HG03520 (cell line): Measurements from ENCODE around the gene FATE1.

ENCODE experiments used
- ATAC-seq: cut with Tn5 transposase; IDR thresholded peaks from one replicate; pipeline ENCODE4 v1.9.1; 2021; ENCODE audit warnings: mild to moderate bottlenecking, moderate library complexity; ENCODE audit not compliant: unreplicated experiment

FATE1 gene

DNA sequence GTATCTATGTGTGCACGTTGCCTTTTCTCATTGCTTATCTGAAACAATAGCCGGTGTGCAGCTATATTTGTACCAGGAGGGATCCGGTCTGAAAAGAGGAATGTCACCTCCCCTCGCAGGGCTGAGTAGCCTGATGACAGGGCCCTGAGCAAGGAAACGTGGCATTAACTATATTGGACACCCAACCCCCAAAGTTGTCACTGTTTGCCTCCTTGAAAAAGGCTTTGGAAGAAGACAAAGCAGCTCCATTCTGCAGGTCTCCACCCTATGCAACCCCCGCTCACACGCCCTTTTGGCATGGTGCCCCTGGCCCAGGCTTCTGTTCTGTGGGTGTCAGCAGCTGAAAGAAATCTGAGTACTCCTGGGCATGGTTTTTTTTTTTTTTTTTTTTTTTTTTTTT lies 12.3 kb upstream of the FATE1 start:
- ATAC-seq = no peak

DNA sequence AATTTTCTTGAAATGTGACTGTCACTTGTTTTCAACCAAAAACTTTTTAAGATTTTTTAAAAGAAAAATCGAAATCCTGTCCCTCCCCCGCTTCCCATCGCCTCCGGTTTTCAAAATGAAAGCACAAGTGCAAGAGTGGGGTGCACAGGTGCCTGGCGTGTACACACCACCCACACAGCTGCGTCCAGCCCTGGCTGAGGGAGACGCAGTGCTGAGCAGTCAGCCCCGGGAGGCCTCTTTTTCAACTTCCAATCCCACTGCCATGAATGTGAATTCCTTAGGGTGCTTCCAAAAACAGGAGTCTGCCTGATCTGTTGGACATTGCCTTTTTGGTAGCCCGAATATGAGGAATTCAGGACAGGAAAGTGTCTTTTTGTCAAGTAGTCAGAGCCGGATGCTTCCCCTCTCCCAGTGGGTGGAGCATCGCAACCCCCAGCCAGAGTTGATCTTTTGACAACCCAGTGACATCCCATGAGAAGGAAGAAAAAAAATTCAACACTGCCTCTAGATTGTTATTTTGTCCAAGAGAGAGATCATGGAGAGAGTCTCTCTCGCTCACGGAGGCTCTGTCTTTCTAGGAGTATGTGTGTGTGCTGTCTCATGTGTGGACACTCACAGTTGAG lies 11.7 kb upstream of the FATE1 start:
- ATAC-seq = no peak

DNA sequence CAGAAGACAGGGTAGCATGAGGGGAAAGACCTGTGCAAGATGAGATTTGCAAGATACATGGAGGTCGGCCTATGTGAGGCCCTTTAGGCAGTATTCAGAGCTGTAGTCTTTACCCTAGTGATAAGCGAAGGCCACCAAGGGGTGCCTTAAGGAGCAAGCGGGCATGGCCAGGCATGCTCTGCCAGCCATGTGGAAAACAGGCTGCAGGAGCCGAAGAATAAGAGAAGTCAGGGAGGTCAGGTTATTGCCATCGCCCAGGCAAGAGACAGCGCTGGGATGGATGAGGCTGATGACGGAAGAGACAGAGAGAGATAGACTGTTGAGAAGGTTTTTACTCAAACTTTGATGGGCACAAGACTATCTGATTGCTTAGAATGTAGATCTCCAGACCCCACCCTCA lies 7.0 kb upstream of the FATE1 start:
- no peak for ATAC-seq

DNA sequence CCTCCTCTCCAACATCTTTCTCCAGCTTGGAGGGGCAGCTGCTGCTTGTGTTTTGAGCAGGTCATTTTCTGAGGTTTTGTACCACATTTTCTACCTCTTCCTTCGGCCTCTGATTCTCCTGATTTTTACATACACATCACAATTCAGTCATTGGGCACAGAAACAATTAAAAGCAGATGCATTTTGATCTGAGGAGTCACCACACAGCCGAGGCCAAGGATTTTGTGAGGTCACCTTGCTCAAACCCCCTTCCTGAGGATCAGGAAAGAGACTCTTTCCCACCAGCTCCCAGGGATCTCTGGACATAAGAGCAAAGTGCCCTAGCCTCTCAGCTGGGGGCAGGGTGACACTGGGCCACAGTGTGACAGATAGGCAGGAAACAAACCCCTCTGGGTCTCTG lies 5.4 kb upstream of the FATE1 start:
- no peak for ATAC-seq

DNA sequence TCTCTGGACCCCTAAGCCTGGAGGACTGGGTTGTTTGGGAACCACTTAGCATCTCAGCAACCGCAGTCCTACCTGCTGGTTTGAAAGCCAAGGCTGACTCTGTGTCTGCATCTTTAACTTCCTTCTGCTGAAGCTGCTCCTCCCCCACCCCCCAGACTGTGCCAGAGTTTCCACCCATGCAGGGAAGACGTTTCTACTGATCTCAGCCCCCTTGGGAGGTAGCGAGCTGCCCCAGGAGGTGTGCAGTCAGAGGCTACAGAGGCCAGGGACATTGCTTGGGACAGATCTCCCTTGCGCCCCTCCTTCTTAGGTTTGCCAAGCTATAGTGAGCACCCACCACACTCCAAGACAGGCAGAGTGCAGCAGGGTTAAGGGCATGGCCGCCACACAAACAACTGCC lies 4.7 kb upstream of the FATE1 start:
- no peak for ATAC-seq

DNA sequence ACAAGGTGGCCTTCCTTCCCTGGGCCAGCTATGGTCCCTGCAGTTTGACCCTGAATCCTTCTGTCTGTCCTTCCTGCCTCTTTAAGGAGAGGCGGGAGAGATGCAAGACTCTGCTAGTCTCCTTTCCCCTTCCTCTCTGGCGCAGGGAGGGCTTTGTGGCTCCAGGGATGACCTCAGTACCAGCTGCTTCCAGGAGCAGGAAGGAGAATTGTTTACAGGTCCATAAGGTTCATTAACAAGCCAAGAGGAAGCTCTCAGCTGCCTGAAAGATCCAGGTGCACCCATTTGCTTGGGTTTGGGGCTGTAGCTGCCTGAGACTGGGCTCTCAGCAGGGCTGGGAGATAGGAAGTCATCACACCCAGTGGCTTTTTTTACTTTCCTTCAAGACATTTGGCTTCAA lies 4.0 kb upstream of the FATE1 start:
- no peak for ATAC-seq

DNA sequence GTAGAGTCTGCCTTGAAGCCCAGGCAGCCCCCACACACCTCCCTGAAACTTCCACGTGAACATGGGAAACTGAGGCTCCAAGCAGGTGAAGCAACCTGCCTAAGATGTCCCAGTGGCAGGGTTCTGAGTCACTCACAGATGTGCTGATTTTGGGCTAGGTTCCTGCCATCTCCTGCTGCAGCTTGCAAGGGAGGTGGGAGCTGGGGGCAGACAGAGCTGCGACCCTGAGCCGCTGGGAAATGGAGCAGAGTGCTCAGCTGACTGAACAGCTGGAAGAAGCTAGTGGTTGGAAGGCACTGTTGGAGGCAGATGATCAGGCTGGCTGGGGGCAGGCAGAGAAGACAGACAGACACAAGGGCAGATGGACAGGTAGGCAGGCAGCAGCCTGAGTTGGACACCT lies 3.6 kb upstream of the FATE1 start:
- ATAC-seq = no peak

DNA sequence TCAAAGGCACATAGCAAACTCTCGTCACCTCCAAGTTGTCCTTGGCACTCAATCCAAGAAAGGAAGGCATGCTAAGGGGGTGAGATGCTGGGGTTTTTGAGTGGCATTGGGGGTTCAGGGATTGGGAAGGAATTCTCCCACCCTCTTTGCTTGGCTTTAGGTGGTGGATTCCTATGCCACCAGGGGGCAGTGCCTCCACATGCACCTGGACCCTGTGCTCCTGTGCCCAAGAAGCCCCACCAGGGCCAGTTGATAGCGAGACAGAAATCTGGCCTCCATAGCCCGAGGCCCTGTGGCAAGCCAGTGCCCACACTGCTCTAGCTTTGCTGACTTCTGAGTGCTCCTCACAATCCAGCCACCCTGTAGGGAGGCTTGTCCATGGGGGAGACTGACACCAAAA lies 2.0 kb upstream of the FATE1 start:
- ATAC-seq = no peak

DNA sequence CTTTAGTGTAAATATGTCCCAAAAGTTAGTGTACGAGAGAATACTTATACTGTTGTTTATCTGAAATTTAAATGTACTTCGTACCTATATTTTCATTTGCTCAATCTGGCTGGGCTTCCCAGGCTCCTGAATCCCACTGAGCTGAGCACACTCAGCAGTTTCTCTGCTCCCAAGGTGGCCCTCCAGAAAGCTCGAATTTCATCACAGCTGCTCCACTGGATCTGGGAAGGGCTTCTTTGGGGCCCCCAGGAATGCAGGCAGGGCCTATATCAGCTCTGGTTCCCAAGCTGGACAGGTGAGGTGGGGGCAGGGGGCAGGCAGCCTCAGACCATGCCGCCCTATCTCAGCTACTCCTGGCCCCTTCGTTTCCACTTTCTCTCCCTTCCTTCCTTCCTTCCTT lies 1.5 kb upstream of the FATE1 start:
- ATAC-seq = no peak

DNA sequence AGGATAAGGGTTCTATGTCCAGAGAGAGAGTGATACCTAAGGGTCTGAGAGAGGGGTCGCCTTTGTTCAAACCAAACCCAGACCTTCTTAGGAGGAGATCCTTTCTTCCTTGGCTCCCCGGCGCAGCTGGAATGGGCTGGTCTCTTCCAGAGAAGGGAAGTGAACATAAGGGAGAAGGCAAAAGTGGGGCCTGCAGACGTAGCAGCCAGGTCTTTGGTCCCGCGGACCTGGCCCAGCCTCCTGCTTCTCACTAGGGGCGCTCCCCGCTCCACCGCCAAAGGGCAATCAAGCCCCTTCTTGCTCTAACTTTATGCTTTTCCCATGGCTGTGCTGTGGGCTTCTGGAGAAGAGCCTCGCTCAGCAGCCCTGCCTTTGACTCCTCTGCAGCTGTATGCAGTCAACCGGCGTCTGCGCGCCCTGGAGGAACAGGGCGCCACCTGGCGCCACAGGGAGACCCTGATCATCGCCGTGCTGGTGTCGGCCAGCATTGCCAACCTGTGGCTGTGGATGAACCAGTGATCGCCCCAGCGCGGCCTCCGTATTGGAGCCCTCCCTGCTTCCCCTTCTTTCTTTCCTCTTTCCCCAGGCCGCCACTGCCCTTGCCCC lies 6.5 kb downstream of the FATE1 start:
- ATAC-seq = no peak

DNA sequence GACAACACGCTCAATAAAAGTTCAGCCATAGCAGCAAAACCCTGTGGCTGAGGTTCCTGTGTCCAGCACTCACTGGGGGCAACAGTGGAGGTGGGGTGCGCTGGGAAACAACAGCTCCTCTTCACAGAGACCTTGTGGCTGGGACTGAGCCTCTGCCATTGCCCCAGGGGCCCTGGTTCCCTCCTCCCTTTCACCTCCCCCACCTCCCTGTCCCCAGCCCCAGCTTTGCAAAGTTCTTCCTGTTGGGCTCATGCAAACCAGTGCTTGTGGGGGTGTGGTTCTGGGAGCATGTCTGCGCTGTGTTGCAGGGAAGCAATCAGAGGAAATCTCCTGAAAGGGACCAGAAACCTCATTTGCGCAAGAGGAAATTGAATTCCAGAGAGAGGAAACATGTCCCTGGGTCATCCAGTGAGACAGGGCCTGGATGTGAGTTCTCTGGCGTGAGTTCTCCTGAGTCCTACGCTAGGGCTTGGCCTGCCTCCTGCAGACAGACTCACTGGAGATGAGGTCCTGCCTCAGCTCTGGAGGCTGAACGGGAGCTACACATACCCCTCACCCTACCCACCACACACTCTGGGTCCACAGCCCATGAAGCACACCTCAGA lies 7.4 kb downstream of the FATE1 start:
- no peak for ATAC-seq

DNA sequence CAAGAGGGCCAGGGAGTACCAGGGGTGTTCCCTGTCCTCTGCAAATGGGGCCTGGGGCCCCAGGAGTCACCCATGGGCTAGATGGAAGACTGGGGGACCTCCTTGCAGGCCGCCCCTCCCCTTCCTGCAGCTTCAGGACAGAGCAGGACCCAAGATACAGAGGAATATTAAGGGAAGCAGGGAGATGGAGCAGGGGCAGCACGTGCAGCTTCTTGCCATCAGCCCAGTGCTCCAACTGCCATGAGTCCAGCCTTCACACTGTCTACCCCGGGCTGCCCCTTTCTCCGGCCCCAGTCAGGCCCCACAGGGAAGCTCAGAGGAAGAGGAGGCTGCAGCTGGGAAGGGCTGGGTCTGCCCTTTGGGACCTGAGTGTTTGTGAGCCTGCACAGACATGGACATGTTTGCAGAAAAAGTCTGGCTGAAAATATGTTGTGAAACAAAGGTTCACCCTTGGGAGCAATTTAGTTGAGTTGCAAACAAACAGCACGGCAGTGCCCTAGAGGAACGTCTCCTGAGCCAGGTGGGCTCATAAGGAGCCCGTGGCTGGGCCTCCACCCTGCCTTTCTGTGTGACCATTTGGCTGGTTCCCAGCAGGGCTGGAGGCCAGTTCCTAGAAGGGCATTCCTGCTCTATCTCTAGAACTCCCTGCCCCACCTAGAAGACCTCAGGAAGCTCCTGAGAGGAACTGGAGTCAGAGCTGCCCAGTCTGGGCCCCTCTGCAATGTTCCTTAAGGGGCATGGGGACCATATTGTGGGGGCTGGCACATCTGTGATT lies 8.9 kb downstream of the FATE1 start:
- no peak for ATAC-seq

DNA sequence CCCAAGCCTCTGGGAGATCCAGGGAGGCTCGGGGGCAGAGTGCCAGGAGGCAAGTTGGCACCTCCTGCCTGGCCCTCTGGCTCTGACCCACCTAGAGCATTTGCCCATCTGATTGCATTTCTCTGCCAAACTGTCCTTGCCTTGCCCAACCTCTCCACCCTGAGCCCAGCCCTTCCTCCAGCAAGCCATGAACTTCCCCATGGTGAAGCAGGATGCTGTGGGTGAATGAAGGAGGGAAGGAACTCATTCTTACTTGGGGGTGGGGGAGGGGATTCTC lies 9.4 kb downstream of the FATE1 start:
- no peak for ATAC-seq

DNA sequence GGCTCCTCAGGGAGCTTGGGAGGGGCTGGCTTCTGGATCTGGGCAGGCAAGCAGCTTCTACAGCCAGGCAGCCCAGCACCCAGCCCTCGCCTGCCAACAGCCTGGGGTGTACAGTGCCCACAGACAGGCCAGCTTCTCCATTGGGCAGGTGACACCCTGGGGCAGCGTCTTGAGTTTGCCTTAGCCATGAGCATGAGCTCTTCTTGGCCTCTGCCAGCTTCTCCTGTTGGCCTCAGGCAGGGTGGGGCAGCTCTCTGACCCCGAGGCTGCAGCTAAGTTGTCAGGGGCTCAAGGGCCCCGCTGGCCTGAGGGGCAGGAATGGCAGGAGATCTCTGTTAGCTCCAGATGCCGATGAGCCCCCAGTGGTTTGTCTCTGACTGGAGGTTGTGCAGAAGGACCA lies 10.9 kb downstream of the FATE1 start:
- no peak for ATAC-seq

DNA sequence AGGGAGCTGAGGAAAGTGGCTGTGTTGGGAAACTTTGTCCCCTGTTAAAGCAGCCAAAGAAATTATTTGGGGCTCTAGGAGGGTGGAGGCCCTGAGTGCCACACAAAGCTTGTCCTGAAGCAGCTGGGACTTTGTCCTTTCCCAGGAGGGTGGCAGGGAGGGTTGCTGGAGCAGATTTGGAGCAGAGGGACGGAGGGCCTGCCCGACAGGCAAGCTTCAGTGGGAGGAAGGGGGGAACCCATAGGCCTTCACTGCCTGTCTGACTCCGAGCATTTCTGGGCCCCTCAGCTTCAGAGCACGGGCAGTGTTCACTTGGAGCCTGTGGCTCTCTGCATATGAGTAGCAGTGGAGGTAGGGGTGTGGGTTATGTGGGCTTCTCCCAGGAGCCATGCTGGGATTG lies 11.5 kb downstream of the FATE1 start:
- ATAC-seq = no peak

DNA sequence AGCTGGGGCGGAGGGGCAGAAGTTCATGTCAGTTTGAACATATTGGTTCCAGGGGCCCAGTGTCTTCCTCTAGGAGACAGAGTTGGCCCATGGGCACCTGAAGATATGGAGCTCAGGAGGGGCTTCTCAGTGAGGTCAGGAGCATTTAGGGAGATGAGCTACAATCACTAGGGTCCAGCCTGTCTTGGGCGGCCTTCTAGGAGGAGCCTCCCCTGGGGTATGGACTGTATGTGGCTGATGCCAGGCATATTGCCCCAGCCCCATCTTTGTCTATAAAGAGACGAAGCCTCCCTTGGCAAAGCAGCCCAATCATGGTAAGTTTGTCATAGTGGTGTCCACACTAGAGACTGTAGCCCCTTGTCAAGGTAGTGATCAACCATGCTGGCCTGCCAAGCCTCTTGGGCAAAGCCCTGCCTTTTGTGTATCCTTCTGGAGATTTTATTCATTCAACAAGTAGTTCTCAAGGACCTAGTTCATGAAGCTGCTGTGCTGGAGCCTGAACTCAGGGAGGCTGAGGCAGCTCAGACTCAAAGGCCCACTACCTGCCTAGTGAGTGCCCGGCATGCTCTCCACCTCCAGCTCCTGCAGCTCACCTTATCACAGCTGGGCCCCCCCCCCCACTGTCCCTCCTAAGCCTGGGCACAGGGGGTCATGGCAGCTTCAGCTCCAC lies 13.4 kb downstream of the FATE1 start:
- ATAC-seq = no peak

DNA sequence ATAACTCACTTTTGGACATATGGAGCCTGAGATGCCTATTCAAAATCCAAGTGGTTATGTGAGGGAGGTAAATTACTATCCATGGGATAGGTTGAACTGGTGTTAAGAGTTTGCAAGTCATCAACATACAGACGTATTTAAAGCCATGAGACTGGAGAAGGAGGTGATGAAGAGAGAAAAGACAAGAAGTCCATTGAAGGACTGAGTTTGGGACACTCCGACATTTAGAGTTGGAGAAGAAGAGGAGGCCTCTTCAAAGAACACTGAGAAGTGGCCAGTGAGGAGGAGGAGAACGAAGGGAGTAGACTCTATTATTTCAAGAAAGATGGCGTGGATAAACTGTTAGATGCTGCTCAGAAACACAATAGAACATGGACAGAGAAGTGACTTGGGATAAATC lies 18.6 kb downstream of the FATE1 start, which contains the start of gene CNGA2:
Gene CNGA2 (plus strand): TSS at position 301 of the 400 bp plus-strand sequence. CDS start 3,738 bp downstream, outside the sequence.
- ATAC-seq = no peak

DNA sequence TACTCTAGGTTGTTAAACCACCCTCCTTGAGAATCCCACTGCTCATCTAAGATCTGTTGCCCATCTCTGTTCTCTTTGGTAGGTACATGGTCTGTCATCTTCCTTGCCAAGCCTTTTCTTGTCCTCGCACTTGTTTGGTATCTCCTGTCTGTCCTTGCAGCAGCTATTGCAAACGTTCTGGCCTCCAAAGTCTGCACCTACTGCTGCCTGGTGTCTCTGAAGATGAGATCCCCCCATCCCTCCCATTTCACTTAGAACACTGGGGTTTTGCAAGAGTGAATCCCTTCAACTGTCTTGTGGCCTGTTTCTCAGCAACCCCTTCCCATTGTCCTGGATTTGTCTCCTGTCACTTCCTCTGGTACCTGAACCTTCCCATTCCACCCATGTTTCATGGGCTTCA lies 19.4 kb downstream of the FATE1 start:
- ATAC-seq = no peak

DNA sequence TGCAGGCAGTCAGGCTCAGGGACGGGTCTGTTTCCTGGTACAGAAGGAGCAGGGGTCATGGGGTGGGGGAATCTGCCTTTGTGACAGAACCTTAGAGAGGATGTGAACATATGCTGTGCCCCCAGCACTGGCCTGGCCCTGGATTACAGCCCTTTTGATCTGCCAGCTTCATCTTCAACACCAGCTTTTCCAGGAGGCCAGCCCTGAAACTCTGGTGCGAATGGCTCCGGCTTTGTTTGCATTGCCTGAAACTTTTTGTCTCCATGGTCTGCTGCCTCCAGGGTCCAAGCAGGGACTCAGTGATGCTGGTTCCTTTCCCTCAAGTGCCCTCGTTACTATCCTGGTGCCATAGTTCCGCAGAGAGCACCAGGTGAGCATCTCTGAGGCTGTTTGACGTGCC lies 20.9 kb downstream of the FATE1 start:
- no peak for ATAC-seq

DNA sequence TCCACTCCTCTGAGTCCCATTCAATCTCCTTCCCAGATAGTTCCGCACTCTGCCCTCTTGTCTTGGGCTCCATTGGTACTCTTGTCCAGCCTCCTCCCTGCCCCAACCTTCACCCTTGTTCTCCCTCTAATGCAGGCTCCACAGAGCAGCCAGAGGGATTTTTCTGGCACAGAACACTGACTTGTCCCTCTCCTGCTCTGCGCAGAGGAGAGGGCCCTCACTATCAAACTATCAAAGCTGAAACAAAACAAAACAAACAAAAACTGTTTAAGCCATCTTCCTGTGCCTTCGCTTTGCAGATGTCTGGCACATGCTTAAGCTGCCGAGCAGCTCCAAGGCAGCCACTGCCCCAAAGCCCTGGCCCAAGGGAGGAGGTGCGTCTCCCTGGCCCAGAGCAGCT lies 21.7 kb downstream of the FATE1 start:
- ATAC-seq = no peak

DNA sequence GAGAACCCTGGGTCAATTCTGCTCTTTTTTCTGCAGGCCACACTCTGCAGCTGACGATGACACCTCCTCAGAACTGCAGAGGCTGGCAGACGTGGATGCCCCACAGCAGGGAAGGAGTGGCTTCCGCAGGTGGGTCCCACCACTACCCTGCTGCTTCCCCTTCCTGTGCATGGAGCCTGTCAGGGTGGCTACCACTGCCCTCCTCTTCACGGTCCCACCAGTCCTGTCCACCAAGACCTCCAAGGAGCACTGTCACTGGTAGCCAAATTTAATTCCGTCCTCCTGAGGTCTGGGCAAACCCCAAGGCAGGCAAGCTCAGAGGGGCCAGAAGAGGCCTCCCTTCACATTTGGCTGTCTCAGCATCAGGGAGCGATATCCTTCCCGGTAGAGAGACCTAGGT lies 22.9 kb downstream of the FATE1 start:
- ATAC-seq = no peak

DNA sequence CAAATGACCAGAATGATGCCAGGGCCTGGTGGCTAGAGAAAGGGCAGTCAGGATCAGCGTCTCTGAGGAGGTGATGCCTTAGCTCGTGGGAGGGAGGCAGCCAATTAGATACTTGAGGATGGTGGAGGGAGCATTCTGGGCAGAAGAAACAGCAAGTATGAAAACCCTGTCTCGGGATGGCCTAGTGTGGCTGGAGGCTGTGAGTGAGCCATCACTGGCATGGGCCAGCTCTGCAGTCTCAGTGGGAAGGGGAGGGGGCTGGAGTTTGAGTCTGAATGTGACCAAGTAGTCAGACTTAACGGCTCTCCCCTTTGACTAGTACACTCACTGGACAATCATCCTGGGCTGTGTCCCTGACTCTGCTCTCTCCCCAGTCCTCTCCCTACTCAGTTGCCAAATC lies 25.8 kb downstream of the FATE1 start:
- ATAC-seq = no peak
